Mesenchymal stem cell (in vitro differentiated cells and primary cell): ENCODE results near the gene PSTPIP1.

ENCODE experiments used
- DNase-seq: peaks from one replicate; pipeline ENCODE4 v3.0.0-alpha.2; 2013
- H2AFZ ChIP-seq: one replicate; pipeline ENCODE4 v1.6.1; 2013; ENCODE audit warnings: low read depth, mild to moderate bottlenecking, control low read depth, inconsistent platforms, low read length, moderate library complexity
- H2AK5ac ChIP-seq: 2 replicates; pipeline ENCODE4 v1.6.1; 2013; ENCODE audit warnings: low read length, moderate library complexity, mild to moderate bottlenecking, inconsistent platforms; ENCODE audit not compliant: severe bottlenecking
- H2BK120ac ChIP-seq: one replicate; pipeline ENCODE4 v1.6.1; 2013; ENCODE audit warnings: low read depth, mild to moderate bottlenecking, inconsistent platforms, low read length, moderate library complexity
- H2BK12ac ChIP-seq, 2 experiments: one replicate each; pipeline ENCODE4 v1.6.1; 2013; ENCODE audit warnings: inconsistent platforms in 2 of 2, low read length in 2 of 2, mild to moderate bottlenecking in 2 of 2, moderate library complexity in 2 of 2, control low read depth in 1 of 2
- H2BK15ac ChIP-seq: one replicate; pipeline ENCODE4 v1.6.1; 2013; ENCODE audit warnings: mild to moderate bottlenecking, low read depth, inconsistent platforms; ENCODE audit not compliant: poor library complexity, severe bottlenecking
- H2BK5ac ChIP-seq: 2 replicates; pipeline ENCODE4 v1.6.1; 2013; ENCODE audit warnings: low read depth, mild to moderate bottlenecking, low read length, control low read depth, inconsistent platforms; ENCODE audit not compliant: poor library complexity, severe bottlenecking
- H3K14ac ChIP-seq, 2 experiments: one replicate each; pipeline ENCODE4 v1.6.1; 2013; ENCODE audit warnings: inconsistent platforms in 2 of 2, low read length in 2 of 2, control low read depth in 1 of 2, mild to moderate bottlenecking in 1 of 2, moderate library complexity in 1 of 2
- H3K18ac ChIP-seq, 2 experiments: one replicate each; pipeline ENCODE4 v1.6.1; 2013; ENCODE audit warnings: inconsistent platforms in 2 of 2, low read length in 2 of 2, control low read depth in 1 of 2, low read depth in 1 of 2, mild to moderate bottlenecking in 1 of 2
- H3K23ac ChIP-seq, 2 experiments: one replicate each; pipeline ENCODE4 v1.6.1; 2013; ENCODE audit warnings: inconsistent platforms in 2 of 2, low read length in 2 of 2, mild to moderate bottlenecking in 2 of 2, moderate library complexity in 2 of 2, control low read depth in 1 of 2
- H3K27ac ChIP-seq: 2 replicates; pipeline ENCODE4 v1.5.1; 2013; ENCODE audit warnings: mild to moderate bottlenecking, moderate library complexity, low read length, control low read depth, inconsistent platforms; ENCODE audit not compliant: poor library complexity, severe bottlenecking
- H3K27me3 ChIP-seq, 2 experiments: 2 replicates each; pipeline versions ENCODE4 v1.6.1 to v1.7.0; 2013; ENCODE audit warnings: low read length in 2 of 2, mild to moderate bottlenecking in 2 of 2, moderate library complexity in 2 of 2, control low read depth in 1 of 2, inconsistent platforms in 1 of 2; ENCODE audit not compliant: control insufficient read depth in 1 of 2, insufficient read depth in 1 of 2
- H3K36me3 ChIP-seq, 2 experiments: 2 replicates each; pipeline versions ENCODE4 v1.6.1 to v1.7.0; 2013; ENCODE audit warnings: low read length in 2 of 2, control low read depth in 1 of 2, inconsistent platforms in 1 of 2, low read depth in 1 of 2, mild to moderate bottlenecking in 1 of 2; ENCODE audit not compliant: insufficient read depth in 2 of 2, control insufficient read depth in 1 of 2
- H3K4ac ChIP-seq, 2 experiments: one replicate each; pipeline ENCODE4 v1.6.1; 2013; ENCODE audit warnings: inconsistent platforms in 2 of 2, low read length in 2 of 2, mild to moderate bottlenecking in 2 of 2, moderate library complexity in 2 of 2, control low read depth in 1 of 2, low read depth in 1 of 2
- H3K4me1 ChIP-seq: 2 replicates; pipeline ENCODE4 v1.6.1; 2013; ENCODE audit warnings: low read depth, low read length, control low read depth; ENCODE audit not compliant: control insufficient read depth, insufficient read depth
- H3K4me2 ChIP-seq: 2 replicates; pipeline ENCODE4 v1.6.1; 2013; ENCODE audit warnings: low read length, mild to moderate bottlenecking, inconsistent platforms; ENCODE audit not compliant: poor library complexity, severe bottlenecking
- H3K4me3 ChIP-seq, 2 experiments: 2 replicates each; pipeline versions ENCODE4 v1.5.1 to v1.7.0; 2013; ENCODE audit warnings: low read length in 2 of 2, mild to moderate bottlenecking in 2 of 2, control low read depth in 1 of 2, low read depth in 1 of 2; ENCODE audit not compliant: insufficient read depth in 1 of 2
- H3K79me1 ChIP-seq: replicated peaks from 2 replicates; pipeline ENCODE4 v1.6.1; 2013; ENCODE audit warnings: mild to moderate bottlenecking, control low read depth, low read length, inconsistent platforms; ENCODE audit not compliant: poor library complexity, severe bottlenecking
- H3K9ac ChIP-seq: 2 replicates; pipeline ENCODE4 v1.7.0; 2013; ENCODE audit warnings: mild to moderate bottlenecking, low read length, moderate library complexity
- H3K9me3 ChIP-seq: 2 replicates; pipeline ENCODE4 v1.7.0; 2013; ENCODE audit warnings: mild to moderate bottlenecking, low read length; ENCODE audit not compliant: control insufficient read depth
- H4K8ac ChIP-seq: one replicate; pipeline ENCODE4 v1.6.1; 2013; ENCODE audit warnings: inconsistent platforms, mild to moderate bottlenecking, low read length, moderate library complexity
- H4K91ac ChIP-seq: one replicate; pipeline ENCODE4 v1.6.1; 2013; ENCODE audit warnings: mild to moderate bottlenecking, low read length, inconsistent platforms
- WGBS: methylation state at CpG from one replicate; pipeline ENCODE4 v1.1.7; 2013; ENCODE audit warnings: mixed read lengths; 5-methylcytosine and 5-hydroxymethylcytosine counted together

Gene PSTPIP1

DNA sequence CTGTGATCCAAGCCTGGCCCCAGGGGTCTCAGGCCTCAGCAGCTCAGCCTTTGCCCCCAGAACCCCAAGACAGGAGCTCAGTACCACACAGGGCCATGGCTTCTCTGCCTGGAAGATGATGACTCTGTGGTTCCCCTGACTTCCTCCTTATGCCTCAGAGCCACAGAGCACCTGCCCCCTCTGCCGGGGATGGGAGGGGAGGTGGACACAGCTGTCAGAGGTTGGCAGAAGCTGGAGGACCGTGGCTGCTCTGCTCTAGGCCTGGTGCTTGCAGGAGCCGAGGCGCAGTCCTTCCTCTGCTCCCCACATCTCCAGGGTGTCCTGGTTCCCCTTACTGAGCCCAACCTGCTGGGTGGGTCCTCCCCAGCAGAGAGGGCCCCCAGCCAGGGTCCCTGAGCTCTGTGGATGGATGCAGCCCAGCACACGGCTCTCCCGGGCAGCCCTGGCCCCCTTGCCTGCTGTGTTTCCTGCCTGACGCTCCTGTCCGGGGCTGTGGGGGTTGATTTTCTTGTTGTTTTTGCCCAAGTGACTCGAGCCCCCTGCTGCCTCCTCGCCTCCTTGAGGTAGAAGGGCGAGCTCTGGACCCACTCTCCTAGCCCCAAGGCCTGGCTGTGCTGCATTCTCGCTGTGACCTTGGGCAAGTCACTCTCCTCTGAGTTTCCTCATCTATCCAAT is 36.6 kb downstream of the PSTPIP1 start:
- DNase-seq = no peak
- H3K27me3 ChIP-seq = peaks cover 5 to 40% of the 10 kb centered on the region in 2 experiments
- no peaks in the 10 kb centered on the region for H3K9me3 ChIP-seq

DNA sequence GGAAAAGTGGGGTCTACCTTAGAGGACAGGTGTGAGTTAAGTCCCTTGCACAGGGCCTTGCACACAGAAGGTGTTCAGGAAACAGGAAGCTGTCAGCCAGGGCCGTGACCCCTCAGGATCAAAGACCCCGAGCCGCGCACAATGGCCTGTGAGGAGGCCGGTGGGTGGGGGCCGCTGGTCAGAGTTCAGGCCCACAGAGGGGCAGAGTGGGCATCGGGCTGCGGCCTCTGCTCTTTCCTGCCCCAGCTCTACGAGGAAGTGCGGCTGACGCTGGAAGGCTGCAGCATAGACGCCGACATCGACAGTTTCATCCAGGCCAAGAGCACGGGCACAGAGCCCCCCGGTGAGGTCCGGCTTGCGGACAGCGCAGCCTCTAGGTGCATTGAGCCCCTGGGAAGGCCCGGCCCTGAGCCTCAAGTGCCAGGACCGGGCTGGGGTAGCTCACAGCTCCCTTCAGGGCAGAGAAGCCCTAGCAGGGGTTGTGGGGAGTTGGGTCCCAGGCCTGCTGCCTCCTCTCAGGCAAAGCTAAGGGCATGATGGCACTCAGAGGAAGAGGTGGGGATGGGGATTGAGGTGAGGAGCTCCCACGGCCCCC is 37.2 kb downstream of the PSTPIP1 start:
- Histone ChIP-seq H2BK12ac (no peak overlapping the region), H3K9me3 (no peaks in the 10 kb centered on the region), H3K27me3 (peaks cover 2 to 33% of the 10 kb centered on the region in 2 experiments), H3K36me3 (peaks cover 9 to 30% of the 10 kb centered on the region in 2 experiments), H2AFZ (no peak overlapping the region), H3K9ac (no peak overlapping the region), H3K4me1 (peaks cover 46% of the 10 kb centered on the region), H2AK5ac (no peak overlapping the region), H3K23ac (no peak overlapping the region), H4K91ac (no peak overlapping the region), H3K4ac (no peak overlapping the region), H3K79me1 (peaks cover 8% of the 10 kb centered on the region), H2BK120ac (no peak overlapping the region), H2BK5ac (no peak overlapping the region), H3K27ac (no peak overlapping the region), H3K4me3 (no peak overlapping the region), H2BK15ac (no peak overlapping the region), H3K14ac (no peak overlapping the region), H4K8ac (no peak overlapping the region), H3K18ac (no peak overlapping the region), H3K4me2 (no peak overlapping the region)
- 89% methylated on average over 22 of the region's 22 CpGs for WGBS
- no peak for DNase-seq

More for the DNA sequence above, 36.6 kb downstream of the PSTPIP1 start:
- H2BK5ac ChIP-seq = no peak overlapping the region
- H2AFZ ChIP-seq = no peak overlapping the region
- peaks cover 46% of the 10 kb centered on the region for H3K4me1 ChIP-seq
- peak overlapping the region; percentile 31 for H4K8ac ChIP-seq
- H3K14ac ChIP-seq = no peak overlapping the region
- H3K27ac ChIP-seq = no peak overlapping the region
- no peak overlapping the region for H3K18ac ChIP-seq
- no peak overlapping the region for H2BK12ac ChIP-seq
- H2BK15ac ChIP-seq = no peak overlapping the region
- H3K36me3 ChIP-seq = peaks cover 5 to 24% of the 10 kb centered on the region in 2 experiments
- no peak overlapping the region for H3K23ac ChIP-seq
- no peak overlapping the region for H2BK120ac ChIP-seq
- peaks cover 4% of the 10 kb centered on the region for H3K79me1 ChIP-seq
- WGBS = 79% methylated on average over 9 of the region's 12 CpGs
- H3K4ac ChIP-seq = no peak overlapping the region
- no peak overlapping the region for H3K4me3 ChIP-seq
- no peak overlapping the region for H2AK5ac ChIP-seq
- H3K4me2 ChIP-seq = no peak overlapping the region
- H4K91ac ChIP-seq = no peak overlapping the region
- no peak overlapping the region for H3K9ac ChIP-seq

DNA sequence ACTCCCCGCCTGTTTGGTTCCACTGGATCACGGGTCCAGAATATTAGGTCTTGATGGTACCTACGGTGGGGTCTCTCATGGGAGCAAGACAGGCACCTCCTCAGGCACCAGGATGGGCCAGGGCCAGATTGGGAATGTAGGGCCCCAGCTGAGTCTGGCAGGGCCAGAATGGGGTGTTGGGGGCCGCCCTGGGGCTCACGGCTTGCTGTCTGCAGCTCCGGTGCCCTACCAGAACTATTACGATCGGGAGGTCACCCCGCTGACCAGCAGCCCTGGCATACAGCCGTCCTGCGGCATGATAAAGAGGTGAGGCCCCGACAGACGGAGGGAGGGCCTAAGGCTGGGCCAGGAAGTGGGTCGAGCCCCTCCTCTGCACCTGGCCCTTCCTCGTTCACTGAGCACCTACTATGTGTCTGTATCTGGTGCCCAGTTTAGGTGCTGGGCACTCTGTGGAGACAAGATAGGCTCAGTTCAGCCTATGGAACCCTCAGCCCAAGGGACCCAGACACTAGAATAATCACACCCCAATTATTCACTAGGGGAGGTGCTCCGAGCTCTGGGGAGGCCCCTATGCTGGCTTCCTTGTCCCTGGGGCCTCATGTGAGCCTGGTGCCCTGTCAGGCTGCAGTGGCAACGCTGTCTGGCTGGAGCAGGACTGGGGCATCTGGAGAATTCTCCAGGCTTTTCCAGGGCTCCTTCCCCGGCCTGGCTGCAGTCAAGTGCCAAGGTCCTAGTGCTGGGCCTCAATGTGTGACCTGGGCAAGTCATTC is 37.9 kb downstream of the PSTPIP1 start:
- no peak overlapping the region for H3K14ac ChIP-seq
- H2BK5ac ChIP-seq = no peak overlapping the region
- no peak overlapping the region for H4K91ac ChIP-seq
- H2BK15ac ChIP-seq = no peak overlapping the region
- no peak overlapping the region for H3K18ac ChIP-seq
- no peak overlapping the region for H3K4me3 ChIP-seq
- no peak overlapping the region for H3K9ac ChIP-seq
- no peak overlapping the region for H3K4me2 ChIP-seq
- H3K4ac ChIP-seq = no peak overlapping the region
- H2AFZ ChIP-seq = no peak overlapping the region
- H3K23ac ChIP-seq = no peak overlapping the region
- no peak overlapping the region for H3K27ac ChIP-seq
- peaks cover 0 to 27% of the 10 kb centered on the region in 2 experiments for H3K27me3 ChIP-seq
- peaks cover 46% of the 10 kb centered on the region for H3K4me1 ChIP-seq
- H2BK120ac ChIP-seq = no peak overlapping the region
- peaks cover 9 to 37% of the 10 kb centered on the region in 2 experiments for H3K36me3 ChIP-seq
- WGBS = 87% methylated on average over 18 of the region's 18 CpGs
- peaks cover 10% of the 10 kb centered on the region for H3K79me1 ChIP-seq
- H2AK5ac ChIP-seq = no peak overlapping the region
- no peak for DNase-seq
- H4K8ac ChIP-seq = no peak overlapping the region
- H2BK12ac ChIP-seq = no peak overlapping the region
- no peaks in the 10 kb centered on the region for H3K9me3 ChIP-seq

GRCh38 chr15:77033417-77033728 is 38.4 kb downstream of the PSTPIP1 start:
- WGBS = 86% methylated on average over 3 of the region's 4 CpGs
- Histone ChIP-seq H3K9me3 (no peaks in the 10 kb centered on the region), H4K91ac (no peak overlapping the region), H2BK5ac (no peak overlapping the region), H3K4ac (no peak overlapping the region), H2AFZ (no peak overlapping the region), H3K23ac (no peak overlapping the region), H2BK120ac (no peak overlapping the region), H3K27me3 (peaks cover 0 to 24% of the 10 kb centered on the region in 2 experiments), H2BK15ac (no peak overlapping the region), H2BK12ac (no peak overlapping the region), H3K18ac (no peak overlapping the region), H4K8ac (no peak overlapping the region), H3K4me1 (peaks cover 42% of the 10 kb centered on the region), H3K4me2 (no peak overlapping the region), H3K14ac (peak overlapping the region in 1 of 2 experiments; percentile 35), H3K36me3 (peaks cover 9 to 39% of the 10 kb centered on the region in 2 experiments), H3K79me1 (peaks cover 10% of the 10 kb centered on the region), H3K9ac (no peak overlapping the region), H3K27ac (no peak overlapping the region), H3K4me3 (no peak overlapping the region), H2AK5ac (no peak overlapping the region)
- no peak for DNase-seq
